Astrocyte of the hippocampus (primary cell): ENCODE results near the gene ZFAND2B.

Experiments used
- DNase-seq: peaks from one replicate; pipeline ENCODE4 v3.0.0; 2011; ENCODE audit warnings: low read depth, low spot score

Gene ZFAND2B

GRCh38 chr2:219220652-219221402 lies 14.2 kb downstream of the ZFAND2B start:
- no peak for DNase-seq

DNA sequence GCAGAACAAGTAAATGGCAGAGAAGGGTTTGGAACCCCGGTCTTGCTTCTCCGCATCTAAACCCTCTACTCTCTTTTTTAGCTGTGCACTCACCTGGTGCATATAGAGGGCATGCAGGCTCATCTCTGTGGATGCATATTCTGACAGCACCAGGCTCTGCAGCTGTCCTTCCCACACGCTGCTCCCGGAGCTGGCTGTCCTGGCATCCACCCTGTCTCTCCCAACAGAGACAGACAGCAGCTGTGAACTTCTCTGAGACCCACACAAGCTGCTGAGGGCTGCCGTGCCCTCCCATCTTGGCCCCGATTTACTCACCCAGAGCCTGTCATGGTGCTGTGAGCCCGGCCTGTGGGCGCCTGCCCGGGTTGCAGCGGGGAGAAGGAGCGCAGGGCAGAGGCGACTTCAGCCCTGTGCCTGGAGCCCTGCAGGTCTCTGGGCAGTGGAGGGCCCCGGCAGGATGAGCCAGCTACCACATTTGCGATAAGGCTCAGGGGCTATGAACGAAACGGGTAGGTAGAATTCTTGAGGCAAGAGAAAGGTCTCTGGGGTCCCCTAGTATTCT lies 15.5 kb downstream of the ZFAND2B start:
- no peak for DNase-seq

DNA sequence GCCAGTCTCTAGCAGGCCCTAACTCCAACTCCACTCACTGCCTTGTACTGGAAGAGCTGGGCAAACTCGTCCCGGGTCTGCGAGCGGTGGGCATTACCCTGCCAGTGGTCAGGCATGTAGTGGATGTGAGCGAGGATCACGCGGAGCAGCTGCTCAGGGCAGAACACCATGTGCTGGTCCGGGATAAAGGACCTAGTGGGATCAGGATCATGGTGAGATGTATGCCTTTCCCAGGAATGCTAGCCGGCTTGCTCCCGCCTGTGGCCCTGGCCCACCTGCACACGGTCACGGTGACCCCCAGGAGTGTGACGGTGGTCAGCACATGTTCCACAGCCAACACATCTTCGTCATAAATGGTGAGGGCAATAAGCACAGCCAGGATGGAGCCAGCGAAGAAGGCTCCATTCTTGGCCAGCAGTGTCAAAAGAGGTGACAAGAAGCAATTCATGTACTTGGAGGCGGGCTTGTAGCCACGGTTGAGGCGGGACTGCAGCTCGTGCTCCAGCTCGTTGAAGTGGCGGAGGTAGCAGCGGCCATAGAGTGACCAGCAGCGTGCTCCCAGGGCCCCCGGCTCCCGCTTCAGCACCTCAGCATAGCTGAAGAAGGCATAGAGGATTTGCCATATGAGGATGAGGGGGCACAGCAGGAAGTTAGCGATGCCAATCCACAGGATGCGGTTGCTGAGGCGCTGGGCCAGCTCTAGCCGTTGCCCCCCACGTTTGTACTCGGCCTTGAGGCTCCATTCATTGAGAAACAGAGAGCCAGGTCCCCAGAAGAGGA lies 17.4 kb downstream of the ZFAND2B start:
- no peak for DNase-seq

- DNase-seq: no peak
Measured at GRCh38 chr2:219225350-219225749, 18.8 kb downstream of the ZFAND2B start.

DNA sequence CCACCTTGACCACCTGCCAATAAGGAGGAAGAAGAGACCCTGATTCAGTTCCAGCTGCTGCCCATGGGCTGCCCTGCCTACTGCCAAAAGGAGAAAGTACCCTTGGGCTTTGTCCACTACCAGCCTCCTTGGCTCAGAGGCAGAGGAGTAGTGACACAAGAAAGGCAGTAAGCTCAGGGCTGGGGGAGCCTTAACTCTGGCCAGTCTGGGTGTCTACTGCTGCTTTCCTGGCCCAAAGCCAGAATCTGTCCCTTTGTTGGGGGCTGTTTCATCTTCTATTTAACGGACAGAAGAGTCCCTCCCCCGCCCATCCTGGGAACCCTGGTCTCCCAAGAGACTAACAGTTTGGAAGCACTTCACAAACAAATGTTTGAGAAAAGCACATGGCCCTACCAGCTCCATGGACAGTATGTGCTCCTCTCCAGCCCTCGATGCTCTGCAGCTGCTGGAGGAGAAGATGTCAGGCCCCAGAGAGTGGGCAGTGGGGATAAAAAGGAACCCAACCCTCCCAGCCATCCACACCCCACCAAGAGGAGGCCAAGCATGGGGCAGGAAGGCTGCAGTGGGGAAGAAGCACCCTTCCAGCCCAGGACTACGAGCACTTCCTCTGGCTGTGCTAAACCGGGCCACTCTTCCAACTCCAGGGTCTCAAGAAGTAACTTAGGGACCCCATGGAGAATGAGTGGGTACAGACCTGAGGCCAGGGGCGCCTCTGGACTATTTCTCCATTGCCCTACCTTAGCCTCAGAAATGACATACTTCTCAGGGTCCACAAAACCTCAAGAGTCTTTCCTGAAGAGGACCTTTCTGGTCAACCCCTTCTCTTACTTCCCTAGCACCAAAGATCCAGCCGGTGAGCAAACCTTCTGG lies 21.7 kb downstream of the ZFAND2B start:
- peak; percentile 11 for DNase-seq

- DNase-seq: no peak
Measured at GRCh38 chr2:219228911-219229304, 22.3 kb downstream of the ZFAND2B start.

- DNase-seq: peak; percentile 99
Measured at GRCh38 chr2:219229305-219230058, 22.9 kb downstream of the ZFAND2B start, which contains the start of the genes ANKZF1 and ATG9A. ANKZF1 (plus strand) TSS chr2:219229806; CDS start chr2:219230258, 452 bp downstream. ATG9A (minus strand) TSS chr2:219229636; CDS start chr2:219228024, 1,612 bp downstream.

DNA sequence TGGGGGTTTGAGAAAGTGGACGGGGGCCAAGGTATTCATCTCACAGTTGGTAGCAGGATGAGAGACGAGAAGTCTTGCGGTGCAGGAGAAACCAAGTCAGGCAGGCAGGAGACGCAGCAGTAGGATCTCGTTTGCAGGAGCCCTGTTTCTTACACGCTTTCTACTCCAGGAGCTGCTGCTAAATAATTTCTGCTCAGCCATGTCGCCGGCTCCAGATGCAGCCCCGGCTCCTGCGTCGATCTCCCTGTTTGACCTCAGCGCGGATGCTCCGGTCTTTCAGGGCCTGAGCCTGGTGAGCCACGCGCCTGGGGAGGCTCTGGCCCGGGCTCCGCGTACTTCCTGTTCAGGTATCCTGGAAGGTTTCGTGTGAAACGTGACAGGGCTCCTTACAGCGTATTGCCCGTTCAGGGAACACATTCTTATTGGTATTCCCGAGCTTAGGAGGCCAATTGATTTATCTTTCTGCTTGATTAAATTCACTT lies 23.5 kb downstream of the ZFAND2B start:
- DNase-seq: no peak

- DNase-seq: no peak
Measured at GRCh38 chr2:219234331-219234730, 27.7 kb downstream of the ZFAND2B start.

DNA sequence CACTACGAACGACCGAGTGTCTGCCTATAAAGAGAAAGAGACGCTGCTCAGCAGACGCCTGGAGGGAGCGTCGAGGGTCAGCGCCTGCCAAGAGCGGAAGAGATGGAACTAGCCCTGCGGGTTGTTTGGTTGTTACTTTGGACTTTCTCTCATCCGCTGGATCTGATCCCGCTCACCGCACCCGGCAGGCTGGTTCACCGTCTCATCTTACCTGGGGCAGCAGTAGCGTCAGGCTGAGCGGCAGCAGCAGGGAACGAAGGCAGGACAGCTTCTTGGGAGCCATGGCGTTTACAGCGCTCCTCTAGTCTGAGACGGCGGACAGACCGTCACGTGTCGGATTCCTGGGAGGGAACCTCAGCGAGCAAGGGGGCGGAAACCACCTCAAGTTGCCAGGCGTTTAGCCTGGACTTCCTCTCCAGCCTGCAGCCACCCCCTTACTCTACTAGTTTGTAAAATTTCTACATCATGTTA lies 36.7 kb downstream of the ZFAND2B start:
- no peak for DNase-seq

DNA sequence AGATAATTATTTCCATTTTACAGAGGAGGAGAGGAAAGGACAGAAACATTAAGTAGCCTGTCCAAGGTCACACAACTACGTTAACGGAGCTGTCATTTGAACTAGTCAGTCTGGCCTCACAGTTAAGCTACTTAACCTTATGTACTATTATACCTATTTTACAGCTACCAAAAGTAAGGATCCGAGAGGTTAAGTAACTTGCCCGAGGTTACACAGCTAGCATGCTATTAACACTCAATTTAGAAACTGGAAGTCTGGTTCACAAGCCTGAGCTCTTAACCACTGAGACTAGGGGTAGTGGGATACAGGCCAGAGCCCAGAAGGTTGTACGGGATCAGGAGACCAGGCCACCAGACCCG lies 38.2 kb downstream of the ZFAND2B start:
- no peak for DNase-seq

- DNase-seq: peak; percentile 98
Measured at GRCh38 chr2:219245148-219245898, 38.7 kb downstream of the ZFAND2B start, which contains the start of the genes GLB1L and STK16. GLB1L (minus strand) TSS chr2:219245444; CDS start chr2:219243573, 1,871 bp downstream. STK16 (plus strand) TSS chr2:219245479; CDS start chr2:219246000, 521 bp downstream.

GRCh38 chr2:219245899-219246230 lies 39.3 kb downstream of the ZFAND2B start:
- no peak for DNase-seq

- no peak for DNase-seq
Measured at GRCh38 chr2:219246559-219246958, 40.0 kb downstream of the ZFAND2B start.

- DNase-seq: no peak
Measured at GRCh38 chr2:219247678-219248642, 41.4 kb downstream of the ZFAND2B start.

GRCh38 chr2:219248845-219249202 lies 42.2 kb downstream of the ZFAND2B start:
- DNase-seq: no peak

DNA sequence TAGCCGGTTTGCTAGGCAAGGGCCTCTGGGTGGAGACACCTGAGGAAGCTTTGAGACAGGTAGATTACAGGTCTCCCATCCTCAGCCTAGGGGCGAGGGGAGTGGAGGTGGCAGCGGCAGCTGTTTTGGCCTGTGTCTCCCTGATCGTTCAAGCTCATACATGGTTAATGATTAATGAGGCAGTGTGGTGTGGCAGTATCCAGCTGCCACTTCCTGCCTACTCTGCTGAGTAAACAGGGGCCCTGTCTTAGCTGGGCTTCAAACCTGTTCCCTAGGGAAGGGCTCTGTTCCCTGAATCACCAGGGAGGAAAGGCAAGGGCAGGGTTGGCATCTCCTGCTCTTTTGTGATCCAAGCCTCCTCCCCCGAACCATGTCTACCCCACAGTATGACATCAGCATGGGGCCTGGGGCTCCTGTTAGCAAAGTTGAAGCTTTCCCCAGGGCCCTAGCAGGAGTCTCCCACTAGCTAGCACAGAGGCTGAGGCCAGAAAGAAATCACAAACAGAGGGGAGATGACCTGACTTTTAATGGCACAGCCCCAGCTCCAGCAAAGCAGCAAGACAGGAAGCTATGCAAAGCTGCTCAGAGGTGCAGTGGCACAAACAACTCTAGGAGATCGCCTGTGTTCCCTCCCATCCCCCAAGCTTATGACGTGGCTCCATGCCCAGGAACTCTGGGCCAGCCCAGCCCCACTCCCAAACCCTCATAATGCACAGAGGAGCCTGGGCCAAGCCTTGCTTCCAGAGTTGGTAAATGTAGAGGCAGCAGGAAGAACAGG lies 42.8 kb downstream of the ZFAND2B start:
- peak; percentile 93 for DNase-seq
